ENCODE measurements around the gene TSPAN1. TPM values are rescaled to one million over a fixed set of nuclear protein-coding genes. Genes with fewer than 3 reads are reported as not detected.

The TSPAN1 gene
- 0.32 and 0.43 TPM in 2 replicates for total RNA-seq

GRCh38 chr1:46174448-46175231 lies at the start of gene TSPAN1:
Gene TSPAN1, plus strand, starts transcription at chr1:46175087. Its CDS starts 6,021 bp downstream, at chr1:46181108.
- TF ChIP-seq CTCF (IDR thresholded peaks at IDR 0.05; ENCODE audit: insufficient read depth, low read depth, low read length) = no peak
- DNase-seq (ENCODE audit: low read depth) = peak; percentile 76
- H3K4me3 ChIP-seq (ENCODE audit: low read depth, low read length) = no peak within 1 kb of the TSS

- no peak overlapping the region for H3K4me3 ChIP-seq (ENCODE audit: low read depth, low read length)
- TF ChIP-seq CTCF (IDR thresholded peaks at IDR 0.05; ENCODE audit: insufficient read depth, low read depth, low read length) = no peak
- DNase-seq (ENCODE audit: low read depth) = peak; percentile 57
Measured at GRCh38 chr1:46128344-46128743, 46.5 kb upstream of the TSPAN1 start.

- DNase-seq (ENCODE audit: low read depth) = no peak
- no peak for TF ChIP-seq CTCF (IDR thresholded peaks at IDR 0.05; ENCODE audit: insufficient read depth, low read depth, low read length)
- H3K4me3 ChIP-seq (ENCODE audit: low read depth, low read length) = peak overlapping the region; percentile 76
Measured at GRCh38 chr1:46130121-46130520, 44.8 kb upstream of the TSPAN1 start.

GRCh38 chr1:46130606-46131005 lies 44.3 kb upstream of the TSPAN1 start:
- no peak for TF ChIP-seq CTCF (IDR thresholded peaks at IDR 0.05; ENCODE audit: insufficient read depth, low read depth, low read length)
- DNase-seq (ENCODE audit: low read depth) = no peak
- H3K4me3 ChIP-seq (ENCODE audit: low read depth, low read length) = peak overlapping the region; percentile 76

- no peak for TF ChIP-seq CTCF (IDR thresholded peaks at IDR 0.05; ENCODE audit: insufficient read depth, low read depth, low read length)
- DNase-seq (ENCODE audit: low read depth) = no peak
- peak overlapping the region; percentile 76 for H3K4me3 ChIP-seq (ENCODE audit: low read depth, low read length)
Measured at GRCh38 chr1:46131093-46131492, 43.8 kb upstream of the TSPAN1 start.

- peak overlapping the region; percentile 76 for H3K4me3 ChIP-seq (ENCODE audit: low read depth, low read length)
- TF ChIP-seq CTCF (IDR thresholded peaks at IDR 0.05; ENCODE audit: insufficient read depth, low read depth, low read length) = no peak
- DNase-seq (ENCODE audit: low read depth) = peak; percentile 26
Measured at GRCh38 chr1:46131712-46132528, 43.0 kb upstream of the TSPAN1 start.
